Activated CD4-positive, CD25-positive, alpha-beta regulatory T cell treated with anti-CD3 and anti-CD28 coated beads, Interleukin-2, amount 50 U/mL, for 72 hours (primary cell): ENCODE data around the gene SDK1.

Experiments used
- DNase-seq: peaks from one replicate; pipeline ENCODE4 v3.0.0; 2021

The SDK1 gene

DNA sequence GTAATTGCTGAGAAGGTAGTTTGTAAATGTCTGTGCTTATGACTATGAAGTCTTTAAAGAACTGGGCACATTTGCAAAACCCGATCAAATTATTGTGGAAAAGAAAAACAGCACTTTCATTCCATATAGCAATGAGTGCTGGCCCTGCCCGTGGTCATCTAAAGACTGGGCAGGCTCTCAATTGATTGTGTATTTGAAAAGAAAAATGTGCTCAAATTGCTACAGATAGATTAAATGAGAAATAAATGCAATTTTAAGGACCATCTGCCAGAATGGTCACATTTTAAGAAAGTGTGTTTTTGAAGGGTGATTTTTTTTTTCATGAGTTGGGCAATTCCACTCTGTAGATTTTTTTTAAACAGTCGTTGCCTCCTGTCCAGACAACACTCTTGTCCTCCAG lies 672.2 kb downstream of the SDK1 start:
- DNase-seq, result no peak

DNA sequence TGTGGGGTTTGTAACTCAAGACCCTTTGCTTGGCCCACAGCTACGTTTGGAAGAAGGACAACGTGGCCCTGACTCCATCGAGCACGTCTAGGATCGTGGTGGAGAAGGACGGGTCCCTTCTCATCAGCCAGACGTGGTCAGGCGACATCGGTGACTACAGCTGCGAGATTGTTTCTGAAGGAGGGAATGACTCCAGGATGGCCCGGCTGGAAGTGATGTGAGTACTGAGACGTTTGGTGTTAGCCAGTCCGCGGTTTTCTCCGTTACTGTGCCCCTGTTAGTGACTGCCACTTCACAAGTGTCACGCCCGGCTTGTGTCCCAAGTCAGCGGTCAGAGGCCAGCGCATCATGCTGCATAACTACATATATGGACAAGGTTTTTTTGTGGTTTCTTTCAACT lies 673.3 kb downstream of the SDK1 start:
- no peak for DNase-seq

DNA sequence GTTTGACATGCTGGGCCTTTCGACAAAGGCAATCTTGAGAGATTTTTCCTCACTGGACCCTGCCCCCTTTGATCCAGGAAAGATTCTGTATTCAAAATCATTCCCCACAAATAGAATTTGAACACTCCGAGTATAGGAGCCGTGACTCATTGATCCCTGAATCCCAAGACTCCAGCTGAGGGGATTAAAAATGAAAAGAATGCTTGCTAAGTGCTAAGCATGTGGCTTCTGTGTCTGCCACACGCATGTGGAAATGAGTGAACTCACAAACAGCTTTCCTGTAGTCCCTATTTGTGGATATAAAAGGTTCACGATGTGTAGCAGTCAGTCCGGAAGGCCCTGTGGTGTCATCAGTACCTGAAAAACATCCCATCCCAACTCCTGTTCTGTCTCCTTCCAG lies 674.3 kb downstream of the SDK1 start:
- DNase-seq, result no peak

DNA sequence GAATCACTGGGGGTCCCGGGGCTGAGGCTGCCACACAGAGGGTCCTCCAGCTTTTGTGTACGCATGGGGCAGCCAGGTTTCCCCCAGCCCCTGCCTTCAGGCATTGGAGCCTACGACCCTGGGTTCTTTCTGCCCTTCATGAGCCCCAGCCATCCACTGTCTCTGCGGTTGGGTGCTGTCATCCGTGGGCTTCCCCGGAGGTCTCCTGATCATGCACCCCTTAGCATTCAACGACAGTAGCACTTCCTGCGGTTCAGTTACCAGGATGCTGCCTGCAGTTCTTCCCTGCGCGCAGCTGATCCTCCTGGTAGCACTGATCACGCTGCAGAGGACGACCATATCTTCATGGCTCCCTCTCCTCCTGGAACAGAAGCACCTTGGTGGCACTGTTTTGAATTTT lies 676.3 kb downstream of the SDK1 start:
- DNase-seq, result no peak

DNA sequence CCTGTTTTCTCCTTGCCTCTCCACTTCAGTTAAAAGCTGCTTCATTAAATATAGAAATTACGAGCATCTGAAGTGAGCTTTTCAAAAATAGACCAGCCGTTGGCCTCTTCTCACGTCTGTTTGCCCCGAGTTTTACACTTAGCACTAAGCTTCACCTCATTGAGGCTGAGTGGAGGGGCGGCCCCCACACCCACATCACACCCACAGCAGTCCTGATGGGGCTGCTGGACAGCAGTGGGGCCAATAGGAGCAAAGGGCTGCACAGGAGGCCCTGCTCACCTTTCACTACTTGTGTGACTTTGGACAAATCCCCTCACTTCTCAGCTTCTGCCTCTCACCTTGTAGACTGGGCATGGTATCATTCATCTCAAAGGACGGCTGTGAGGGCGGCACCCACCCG lies 677.8 kb downstream of the SDK1 start:
- DNase-seq, result no peak

DNA sequence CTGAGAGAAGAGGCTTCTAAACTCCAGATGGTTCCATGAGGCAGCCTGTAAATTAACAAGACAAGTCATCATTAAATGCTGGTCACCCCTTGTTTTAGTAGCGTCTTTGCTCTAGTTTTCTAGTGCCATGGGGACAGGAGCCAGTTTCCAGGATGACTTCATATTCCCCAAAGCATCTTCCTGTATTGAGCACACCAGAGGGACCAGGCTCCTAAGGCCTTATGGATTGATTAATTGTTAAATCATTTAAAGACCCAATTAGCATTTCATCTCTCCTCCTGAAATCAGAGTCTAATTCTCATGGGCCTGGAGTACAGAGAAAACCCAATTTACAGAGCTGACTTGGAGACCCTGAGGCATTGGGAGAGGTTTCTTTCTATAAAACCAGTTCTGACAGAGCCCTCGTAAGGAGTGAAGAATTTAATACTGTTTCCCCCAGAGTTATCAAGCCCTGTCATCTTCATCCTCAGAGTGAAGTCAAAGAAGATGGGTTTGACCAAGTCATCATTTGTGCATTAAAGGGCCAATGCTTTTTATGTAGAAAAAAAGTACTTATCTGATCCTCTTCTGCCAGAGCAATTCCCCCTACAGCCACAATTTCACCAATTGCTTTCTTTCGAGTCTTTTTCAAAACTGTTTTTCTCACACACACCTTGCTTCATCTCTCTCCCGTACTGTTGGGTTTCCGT lies 678.7 kb downstream of the SDK1 start:
- DNase-seq, result no peak

DNA sequence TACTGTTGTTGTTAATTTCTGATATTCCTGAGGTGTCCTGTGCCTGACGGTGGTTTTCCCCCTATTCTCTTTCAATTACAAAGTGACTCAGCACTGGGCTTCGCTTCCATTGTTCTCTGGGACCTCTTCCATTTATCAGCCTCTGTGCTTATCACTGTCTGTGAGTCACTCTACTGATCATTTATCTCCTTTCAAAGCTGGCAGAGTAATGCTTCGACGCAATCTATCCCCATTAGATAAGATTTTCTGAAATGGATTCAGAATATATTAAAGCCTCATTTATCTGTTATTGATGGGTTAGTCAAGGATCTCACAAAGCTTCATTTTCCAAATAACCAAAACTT lies 679.2 kb downstream of the SDK1 start:
- no peak for DNase-seq

DNA sequence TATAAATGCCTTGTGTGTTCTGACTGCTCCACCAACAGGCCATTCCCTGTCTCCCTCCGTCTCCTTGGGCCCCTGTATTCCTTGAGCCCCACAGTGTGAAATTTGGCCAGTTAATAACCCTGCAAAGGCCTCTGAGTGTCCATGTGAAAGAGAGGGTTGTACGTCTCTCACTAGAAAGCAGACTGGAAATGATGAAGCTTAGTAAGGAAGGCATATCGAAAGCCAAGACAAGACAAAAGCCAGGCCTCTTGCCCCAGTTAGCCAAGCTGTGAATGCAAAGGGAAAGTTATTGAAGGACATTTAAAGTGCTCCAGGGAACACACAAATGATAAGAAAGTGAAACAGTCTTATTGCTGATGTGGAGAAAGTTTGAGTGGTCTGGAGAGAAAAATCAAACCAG lies 680.2 kb downstream of the SDK1 start:
- DNase-seq, result no peak

DNA sequence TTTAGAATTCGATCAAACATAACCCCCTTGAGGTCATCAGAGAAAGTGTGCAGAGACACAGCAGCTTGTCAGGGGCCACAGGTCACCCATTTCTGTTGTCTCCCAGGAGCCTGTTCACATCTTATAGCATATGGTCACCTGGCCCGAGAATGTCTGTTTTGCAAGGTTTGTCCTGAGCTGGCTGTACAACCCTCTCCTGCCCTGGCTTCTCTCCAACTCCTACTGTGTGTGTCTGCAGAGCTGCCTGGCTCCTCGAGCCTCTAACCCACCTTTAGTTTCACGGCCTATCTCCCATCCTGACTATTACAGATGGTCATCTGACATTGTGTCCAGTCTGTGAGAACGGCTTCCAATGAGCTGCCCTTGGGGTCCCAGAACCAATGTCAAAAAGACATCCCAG lies 683.4 kb downstream of the SDK1 start:
- no peak for DNase-seq

DNA sequence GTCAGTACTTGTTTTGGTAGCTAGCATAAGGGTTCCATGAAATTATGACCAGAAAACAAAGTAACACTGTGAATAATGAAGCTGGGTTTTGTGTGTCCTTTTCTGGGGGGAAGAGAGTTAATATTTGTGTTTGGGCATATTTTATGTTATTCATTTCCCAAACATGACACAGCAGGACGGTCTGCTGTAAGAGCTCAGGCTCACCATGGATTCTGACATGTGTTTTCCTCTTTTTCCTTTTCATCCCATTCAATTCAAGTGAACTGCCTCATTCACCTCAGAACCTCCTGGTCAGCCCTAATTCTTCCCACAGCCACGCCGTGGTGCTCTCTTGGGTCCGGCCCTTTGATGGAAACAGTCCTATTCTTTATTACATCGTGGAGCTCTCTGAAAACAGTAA lies 685.9 kb downstream of the SDK1 start:
- DNase-seq, result no peak

DNA sequence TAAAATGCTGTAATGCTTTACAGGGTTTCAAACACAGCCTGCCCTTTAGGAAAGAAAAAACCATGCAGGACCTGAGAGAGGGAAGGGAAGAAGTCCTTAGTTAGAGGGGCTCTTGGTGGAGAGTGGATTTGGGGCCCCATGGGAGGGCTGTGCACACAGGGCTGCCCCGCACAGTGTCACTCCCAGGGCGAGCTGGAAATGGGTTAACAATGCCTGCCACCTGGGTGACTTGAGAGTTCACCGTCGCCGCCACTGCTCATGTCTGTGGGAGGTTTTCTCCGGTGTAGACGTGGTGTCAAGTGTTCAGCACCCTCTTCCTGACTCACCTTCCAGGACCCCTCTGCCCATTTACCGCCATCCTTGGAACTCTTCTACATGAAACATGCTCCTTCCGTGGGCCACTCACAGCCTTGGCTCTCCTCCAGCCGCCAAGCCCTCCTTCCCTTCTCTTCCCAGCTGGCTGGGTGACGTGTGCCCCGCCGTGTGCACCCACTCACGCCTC lies 686.4 kb downstream of the SDK1 start:
- no peak for DNase-seq

DNA sequence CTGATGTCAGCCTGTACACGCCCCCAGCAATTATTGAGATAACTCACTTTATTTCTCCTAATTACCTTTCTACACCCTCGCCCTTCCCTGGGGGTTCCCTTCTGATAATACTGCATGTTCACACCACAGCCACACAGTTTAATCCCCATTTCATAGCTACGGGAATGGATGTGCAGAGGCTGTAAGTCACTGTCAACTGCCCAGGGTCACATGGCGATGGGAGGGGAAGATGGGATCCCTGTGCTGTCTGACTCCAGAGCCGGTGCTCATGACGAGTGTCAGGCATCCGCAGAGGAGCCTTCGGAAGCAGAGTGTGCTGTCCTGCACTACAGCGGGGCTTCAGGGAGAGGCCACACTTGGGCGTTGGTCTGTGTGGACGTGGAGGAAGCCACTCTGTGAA lies 688.7 kb downstream of the SDK1 start:
- no peak for DNase-seq

DNA sequence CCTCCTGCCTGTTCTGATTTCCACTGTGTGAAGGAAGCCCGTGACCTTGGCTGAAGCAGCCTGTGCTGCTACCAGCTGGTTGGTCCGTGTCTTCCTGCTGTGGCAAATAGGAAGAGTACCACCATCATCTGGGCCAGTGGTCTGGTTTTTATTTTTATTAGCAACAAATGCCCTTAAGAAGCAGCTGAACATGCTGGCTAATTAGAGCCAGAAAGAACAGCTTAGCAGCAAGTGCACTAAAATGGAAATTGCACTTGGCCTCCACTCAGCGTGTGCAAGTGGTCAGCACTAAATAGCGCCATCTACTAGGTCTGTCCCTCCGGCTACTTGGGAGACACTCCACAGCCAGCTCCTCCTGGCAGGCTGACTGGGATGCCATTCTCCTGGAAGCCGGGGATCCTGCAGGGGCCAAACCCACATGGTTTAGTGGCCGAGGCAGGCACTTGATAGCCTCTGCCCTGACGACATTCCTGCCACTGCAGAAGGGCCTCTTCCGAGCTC lies 690.7 kb downstream of the SDK1 start:
- DNase-seq, result no peak

DNA sequence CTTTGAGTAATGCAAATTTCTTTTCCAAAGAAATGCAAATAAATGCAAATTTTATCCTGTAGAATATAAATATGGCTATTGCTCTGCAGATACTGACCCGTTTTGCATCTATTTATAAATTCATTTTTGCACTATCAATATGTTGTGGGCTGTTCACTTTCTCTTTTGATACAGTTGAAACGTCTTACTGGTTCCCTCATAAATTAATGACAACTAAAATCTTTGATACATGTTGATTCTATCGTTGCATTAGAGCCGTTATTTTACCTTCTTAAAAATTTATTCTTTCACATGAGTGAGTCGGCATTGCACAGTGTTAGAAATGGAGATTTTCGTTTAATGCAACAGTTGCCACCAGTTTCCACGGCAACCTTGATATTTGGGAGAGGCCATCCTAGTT lies 691.8 kb downstream of the SDK1 start:
- DNase-seq, result no peak

DNA sequence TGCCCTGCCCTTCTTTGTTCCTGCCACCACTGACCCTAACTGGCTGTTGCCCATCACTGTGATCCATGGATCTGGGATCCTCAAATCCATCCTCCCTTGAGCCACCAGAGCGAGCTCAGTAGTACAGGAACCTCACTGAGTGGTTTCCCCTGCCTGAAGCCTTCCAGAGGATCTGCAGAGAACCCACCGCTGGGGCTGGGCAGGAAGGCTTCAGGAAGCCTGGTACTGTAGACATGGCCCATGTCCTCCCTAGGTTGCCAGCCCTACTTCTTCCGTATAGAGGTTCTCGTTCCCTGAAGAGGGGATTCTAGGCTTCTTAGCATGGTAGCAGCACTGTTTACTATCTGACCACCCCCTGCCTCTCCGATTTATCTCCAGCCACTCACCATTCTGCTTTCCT lies 693.7 kb downstream of the SDK1 start:
- DNase-seq, result no peak

DNA sequence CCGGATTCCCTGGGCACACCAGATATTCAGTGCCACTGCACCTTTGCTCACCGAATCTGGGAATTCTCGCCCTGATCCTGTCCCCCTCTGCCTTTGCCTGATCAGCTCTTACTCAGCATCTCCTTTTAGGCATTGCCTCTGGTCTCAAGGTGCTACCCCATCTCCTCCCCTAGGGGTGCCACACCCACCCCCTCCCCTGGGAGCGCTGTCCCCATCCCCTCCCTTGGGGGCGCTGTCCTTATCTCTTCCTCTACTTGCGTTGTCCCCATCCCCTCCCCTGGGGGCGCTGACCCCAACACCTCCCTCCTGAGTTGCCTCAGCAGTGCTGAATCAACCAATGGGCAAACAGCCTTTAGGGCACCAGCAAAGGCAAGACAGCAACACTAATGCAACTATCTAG lies 694.1 kb downstream of the SDK1 start:
- no peak for DNase-seq

DNA sequence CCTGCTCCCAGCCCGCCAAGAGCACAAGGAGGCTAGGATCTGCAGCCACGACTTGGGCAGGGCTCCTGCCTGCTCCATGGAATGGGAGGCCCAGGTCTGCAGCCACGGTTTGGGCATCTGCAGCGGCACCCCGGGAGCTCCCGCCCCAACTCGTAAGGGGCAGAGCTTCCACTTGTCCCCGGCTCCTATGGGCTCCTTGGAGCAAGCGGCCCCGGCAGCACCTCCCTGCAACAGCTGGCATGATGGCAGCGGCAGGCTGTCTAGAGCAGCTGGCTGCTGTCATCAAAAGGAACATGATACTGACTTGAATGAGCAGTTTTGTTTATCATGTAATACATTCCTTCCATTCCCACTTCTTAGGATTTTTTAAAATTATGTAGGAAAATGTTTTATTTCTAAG lies 697.0 kb downstream of the SDK1 start:
- DNase-seq, result no peak

DNA sequence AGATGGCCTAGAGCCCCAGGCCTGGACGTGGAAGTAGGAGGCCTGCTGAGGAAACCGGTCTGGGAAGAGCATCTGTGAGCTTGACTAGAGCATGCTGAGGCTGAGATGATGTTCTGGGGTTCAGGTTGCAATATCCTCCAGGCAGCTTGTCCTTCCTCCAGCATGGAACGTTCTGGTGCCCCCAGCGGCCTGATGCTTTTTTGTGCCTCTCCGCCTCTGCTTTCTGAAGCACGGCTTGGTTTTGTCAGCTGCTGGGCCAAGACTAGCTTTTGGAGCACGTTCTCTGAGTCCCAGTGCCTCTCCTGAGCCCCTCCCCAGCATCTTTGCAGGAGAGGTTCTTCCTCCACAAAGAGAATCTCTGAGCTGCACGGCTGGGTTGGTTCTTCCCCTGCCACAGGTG lies 699.1 kb downstream of the SDK1 start:
- DNase-seq, result no peak

DNA sequence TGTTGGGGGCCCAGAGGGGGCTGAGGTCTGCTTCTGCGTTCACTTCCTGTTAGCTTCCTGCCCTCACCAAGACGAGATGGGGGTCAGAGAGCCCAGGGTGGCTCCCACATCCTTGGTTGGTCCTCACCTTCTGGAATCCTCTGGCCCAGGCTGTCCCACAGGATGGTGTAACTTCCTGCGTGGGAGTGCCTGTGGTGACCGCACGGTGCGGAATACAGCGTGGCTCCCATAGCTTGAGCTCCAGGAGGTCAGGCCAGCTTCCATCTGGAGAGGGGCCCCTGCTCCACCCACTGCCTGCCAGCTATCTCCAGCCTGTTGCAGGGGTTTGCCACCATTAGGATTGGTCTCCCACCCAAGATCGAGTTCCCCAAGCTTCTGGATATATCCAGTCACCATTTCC lies 699.9 kb downstream of the SDK1 start:
- no peak for DNase-seq

DNA sequence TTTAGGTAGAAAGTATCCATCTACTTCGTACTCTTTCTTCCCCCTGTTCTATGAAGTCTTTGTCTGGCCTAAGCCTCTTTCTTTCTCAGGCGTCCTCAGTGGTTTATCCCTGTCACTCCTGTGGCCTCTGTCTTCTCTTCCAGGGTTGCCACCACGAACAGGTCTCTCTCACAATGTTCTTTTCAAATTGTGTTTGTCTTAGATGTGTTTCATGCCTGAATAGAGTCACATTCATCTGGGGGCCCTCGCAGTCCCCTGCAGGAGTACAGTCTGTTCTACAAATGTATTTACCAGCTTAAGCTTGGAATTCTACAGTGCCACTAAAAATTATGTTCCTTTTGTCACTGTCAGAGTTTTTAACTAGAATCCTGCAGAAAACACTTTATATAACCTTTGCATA lies 700.7 kb downstream of the SDK1 start:
- no peak for DNase-seq

DNA sequence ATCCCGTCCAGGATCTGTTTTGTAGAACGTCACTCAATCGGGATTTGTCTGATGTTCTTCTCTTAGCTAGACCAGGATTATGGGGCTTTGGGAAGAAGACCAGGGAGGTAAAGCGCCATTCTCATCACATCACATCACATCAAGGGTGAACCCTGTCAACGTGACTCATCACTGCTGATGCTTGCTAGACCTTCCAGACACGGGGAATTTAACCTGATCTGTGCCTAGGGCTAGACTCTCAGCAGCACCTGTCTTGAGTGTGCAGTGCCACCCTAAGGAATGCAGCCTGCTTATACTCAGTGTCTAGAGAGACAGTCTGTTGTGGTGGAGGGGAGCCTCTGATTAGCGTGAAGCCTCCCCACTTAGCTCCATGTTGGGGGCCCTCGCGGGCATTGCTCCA lies 702.5 kb downstream of the SDK1 start:
- DNase-seq, result no peak

DNA sequence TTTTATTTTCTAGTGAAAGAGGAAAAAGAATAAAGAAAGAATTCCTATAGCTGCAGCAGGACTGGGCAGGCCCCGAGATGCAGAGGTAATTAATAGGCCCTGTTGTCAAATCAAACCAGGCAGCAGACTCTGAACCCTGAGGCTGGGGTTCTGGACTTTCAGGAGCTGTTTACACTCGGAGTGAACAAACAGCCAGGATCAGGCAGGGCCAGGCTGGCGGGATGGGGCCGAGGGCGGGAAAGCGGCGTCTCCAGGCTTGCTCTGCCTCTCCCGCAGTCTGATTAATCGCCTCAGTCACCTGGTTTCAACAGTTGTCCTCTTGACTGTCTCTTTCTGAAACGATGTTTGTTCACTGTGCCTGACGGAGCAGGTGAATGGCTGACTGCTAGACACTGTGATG lies 705.6 kb downstream of the SDK1 start:
- DNase-seq, result no peak

DNA sequence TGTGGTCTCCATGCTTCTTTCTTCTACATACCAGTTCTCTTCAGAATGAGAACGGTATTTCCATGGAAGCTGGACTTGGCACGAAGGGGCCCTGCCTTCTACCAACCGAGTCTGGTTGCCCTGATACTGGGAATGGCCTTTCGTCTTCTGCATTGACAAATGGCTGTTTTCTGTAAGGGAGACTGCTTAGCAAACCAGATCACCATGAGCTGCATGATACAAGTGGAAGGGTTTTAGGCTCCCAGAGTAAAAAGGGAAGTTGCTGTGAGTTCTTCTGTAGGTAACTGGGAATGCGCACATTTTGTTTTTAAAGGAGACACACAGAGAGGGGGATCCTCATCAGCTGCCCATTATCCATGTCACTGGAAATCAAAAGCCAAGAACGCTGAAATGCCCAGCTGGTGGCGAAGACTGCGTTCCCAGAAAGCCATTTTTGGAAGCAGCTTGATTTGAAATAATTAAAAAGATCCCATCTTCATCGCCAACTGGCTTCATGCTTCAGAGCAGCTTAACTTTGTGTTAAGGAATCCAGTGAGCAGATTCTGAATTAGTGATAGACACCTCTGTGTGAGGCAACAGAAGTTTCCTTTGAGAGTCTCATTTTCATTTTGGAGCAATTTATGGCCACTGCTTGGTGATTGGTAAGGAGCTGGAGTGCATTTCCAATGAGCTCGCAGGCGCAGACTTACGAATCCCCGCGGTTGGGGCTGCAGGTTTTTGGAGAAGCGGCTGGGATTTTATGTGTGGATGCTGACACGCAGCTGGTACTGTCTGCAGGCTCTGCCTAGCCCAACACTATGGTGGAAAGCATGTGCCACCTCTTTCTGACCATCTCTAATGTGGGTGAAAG lies 708.4 kb downstream of the SDK1 start:
- DNase-seq, result no peak

DNA sequence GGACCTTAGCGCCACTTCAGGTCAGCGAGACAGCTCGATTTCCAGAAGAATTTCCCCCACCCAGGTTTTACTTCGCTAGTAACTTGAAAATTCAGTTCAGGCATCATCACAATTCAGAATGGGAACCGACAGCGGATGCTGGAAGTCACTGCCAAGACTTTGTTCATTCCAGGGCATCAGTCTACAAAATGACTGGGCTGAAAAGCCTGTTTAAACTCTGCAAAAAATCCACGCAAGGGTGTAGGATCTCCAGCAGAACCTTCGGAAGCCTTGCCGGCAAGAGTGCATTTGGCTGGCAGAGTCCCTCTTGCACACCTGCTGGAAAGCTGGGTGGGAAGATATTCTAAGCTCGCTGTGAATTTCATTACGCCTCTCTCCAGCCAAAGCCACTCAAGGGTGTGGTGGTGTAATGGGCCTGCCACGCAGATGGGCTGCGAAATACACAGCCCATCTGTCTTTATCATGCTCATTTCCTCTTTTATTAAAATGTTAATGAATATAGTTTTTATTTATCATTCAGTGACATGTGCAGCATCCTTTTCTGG lies 709.1 kb downstream of the SDK1 start:
- no peak for DNase-seq
